Mammary epithelial cell (primary cell): Measurements from ENCODE around the gene STK32C.

Experiments used
- EZH2 ChIP-seq: IDR thresholded peaks from 2 replicates; pipeline ENCODE4 v1.6.1; 2012; ENCODE audit warnings: low read length, inconsistent platforms, borderline replicate concordance
- TF ChIP-seq, protein P1 (sequence below), 2 donors: IDR thresholded peaks in 1 of 2; conservative IDR thresholded peaks in 1 of 2; 2 replicates each; pipeline ENCODE4 v1.5.1; 2011 to 2012; ENCODE audit warnings: inconsistent platforms in 2 of 2, low read length in 2 of 2, mild to moderate bottlenecking in 2 of 2, control low read depth in 1 of 2, low read depth in 1 of 2; ENCODE audit not compliant: insufficient read depth in 1 of 2; ENCODE audit errors: extremely low read depth in 1 of 2

DNA sequence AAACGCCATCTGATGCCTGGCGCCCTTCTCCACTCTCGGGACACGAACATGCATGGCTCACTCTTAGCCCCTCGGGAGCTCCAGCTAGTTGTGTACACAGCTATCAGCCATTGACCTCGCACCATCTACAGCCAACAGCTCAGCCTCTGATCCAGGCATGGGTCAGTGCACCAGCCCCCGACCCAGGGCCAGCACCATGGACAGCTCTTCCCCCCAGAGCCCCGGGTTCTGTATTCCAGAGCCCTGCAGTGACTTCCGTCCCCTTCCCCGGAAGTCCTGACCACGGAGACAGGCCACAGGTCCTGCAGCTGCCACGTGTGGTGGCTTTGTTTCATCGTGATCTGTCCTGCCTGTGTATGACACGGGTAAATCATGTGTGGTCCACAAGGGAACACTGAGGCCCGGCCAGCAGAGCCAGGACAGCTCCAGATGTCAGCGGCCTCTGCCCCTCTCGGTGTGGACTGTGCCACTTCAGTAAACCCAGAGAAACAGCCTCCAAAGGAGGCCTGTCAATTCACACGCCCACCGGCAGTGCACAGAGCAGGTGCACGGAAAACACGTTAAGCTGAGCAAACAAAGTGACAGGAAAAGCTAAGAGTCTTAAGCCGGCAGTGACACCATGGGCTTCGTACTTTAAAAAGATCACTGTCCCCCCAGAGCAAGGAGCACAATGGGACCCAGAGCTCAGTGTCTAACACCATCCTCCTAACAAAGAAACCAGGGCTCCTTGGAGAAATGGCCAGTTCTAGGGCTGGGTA, 13.0 kb downstream of the STK32C start:
- TF ChIP-seq, protein P1, sequence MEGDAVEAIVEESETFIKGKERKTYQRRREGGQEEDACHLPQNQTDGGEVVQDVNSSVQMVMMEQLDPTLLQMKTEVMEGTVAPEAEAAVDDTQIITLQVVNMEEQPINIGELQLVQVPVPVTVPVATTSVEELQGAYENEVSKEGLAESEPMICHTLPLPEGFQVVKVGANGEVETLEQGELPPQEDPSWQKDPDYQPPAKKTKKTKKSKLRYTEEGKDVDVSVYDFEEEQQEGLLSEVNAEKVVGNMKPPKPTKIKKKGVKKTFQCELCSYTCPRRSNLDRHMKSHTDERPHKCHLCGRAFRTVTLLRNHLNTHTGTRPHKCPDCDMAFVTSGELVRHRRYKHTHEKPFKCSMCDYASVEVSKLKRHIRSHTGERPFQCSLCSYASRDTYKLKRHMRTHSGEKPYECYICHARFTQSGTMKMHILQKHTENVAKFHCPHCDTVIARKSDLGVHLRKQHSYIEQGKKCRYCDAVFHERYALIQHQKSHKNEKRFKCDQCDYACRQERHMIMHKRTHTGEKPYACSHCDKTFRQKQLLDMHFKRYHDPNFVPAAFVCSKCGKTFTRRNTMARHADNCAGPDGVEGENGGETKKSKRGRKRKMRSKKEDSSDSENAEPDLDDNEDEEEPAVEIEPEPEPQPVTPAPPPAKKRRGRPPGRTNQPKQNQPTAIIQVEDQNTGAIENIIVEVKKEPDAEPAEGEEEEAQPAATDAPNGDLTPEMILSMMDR (conservative IDR thresholded peaks at IDR 0.05 in 1 of 2, IDR thresholded peaks at IDR 0.05 in 1 of 2; ENCODE audit: extremely low read depth in 1 of 2, insufficient read depth in 1 of 2, low read depth in 1 of 2, low read length in 2 of 2), result no peak
- no peak for TF ChIP-seq EZH2
